ENCODE data around the gene CRYBG1. TPM values are rescaled to one million over a fixed set of nuclear protein-coding genes. Genes with fewer than 3 reads are reported as not detected.

CRYBG1 gene
- total RNA-seq, 1 donor from 2014 or later: 0.07 TPM

DNA sequence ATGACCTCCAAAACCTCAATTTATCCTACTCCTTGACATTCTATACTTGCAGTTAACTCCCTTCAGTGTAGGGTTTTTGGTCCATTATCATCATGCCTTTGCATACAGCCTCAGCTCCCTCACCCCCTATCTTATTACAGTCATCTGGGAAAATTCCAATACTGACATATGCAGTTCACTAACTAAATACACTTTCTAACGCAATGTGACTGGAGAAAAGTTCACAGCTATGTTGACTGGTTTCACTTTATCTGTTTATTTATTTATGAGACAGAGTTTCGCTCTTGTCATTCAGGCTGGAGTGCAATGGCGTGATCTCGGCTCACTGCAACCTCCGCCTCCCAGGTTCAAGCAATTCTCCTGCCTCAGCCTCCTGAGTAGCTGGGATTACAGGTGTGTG lies 64.9 kb downstream of the CRYBG1 start:
- no peaks in the 10 kb centered on the region for H3K36me3 Mint-ChIP-seq (ENCODE audit: low read depth)
- no peak overlapping the region for H3K27ac Mint-ChIP-seq (ENCODE audit: unreplicated experiment)
- H3K4me1 Mint-ChIP-seq: no peaks in the 10 kb centered on the region
- H3K4me3 Mint-ChIP-seq: no peak overlapping the region
- no peak for DNase-seq (ENCODE audit: low read depth, low spot score)
- no peaks in the 10 kb centered on the region for H3K9me3 Mint-ChIP-seq
- TF ChIP-seq, protein P1, sequence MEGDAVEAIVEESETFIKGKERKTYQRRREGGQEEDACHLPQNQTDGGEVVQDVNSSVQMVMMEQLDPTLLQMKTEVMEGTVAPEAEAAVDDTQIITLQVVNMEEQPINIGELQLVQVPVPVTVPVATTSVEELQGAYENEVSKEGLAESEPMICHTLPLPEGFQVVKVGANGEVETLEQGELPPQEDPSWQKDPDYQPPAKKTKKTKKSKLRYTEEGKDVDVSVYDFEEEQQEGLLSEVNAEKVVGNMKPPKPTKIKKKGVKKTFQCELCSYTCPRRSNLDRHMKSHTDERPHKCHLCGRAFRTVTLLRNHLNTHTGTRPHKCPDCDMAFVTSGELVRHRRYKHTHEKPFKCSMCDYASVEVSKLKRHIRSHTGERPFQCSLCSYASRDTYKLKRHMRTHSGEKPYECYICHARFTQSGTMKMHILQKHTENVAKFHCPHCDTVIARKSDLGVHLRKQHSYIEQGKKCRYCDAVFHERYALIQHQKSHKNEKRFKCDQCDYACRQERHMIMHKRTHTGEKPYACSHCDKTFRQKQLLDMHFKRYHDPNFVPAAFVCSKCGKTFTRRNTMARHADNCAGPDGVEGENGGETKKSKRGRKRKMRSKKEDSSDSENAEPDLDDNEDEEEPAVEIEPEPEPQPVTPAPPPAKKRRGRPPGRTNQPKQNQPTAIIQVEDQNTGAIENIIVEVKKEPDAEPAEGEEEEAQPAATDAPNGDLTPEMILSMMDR (conservative IDR thresholded peaks at IDR 0.05): no peak
- H3K27me3 Mint-ChIP-seq (ENCODE audit: low read depth): no peaks in the 10 kb centered on the region

DNA sequence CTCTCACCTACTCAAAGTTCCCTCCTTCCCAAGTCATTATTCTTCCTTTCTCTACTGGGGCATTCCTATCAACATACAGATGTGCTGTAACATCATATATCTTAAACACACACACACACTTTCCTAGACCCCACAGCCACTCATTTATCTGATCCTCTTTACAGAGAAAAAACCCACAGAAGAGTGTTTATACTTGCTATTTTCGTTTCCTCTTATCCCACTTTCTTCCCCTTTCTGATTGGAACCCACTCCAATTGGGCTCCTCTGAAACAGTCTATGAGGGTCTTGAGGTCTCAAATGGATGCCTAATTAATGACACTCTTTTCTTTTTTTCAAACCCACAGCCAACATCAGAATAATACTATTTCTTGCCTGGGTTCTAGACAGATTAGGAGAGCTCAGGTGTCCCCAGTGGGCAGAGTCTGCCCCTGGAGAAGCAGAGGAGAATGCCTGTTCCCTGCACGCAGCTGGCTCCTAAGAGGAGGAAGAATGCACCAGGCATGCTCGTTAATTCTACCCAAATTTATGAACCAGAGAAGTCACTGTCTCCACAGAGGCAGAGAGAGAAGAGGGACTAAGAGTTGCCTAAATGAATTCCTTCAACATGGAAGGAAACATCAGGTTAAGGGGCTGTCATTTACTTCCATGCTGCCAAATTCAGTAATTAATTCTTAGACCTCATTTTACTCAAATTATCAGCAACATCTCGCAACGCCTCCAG lies 65.9 kb downstream of the CRYBG1 start:
- Mint-ChIP-seq H3K27ac (ENCODE audit: unreplicated experiment) (no peak overlapping the region), H3K4me1 (no peaks in the 10 kb centered on the region), H3K27me3 (ENCODE audit: low read depth) (no peaks in the 10 kb centered on the region), H3K9me3 (no peaks in the 10 kb centered on the region), H3K36me3 (ENCODE audit: low read depth) (no peaks in the 10 kb centered on the region), H3K4me3 (no peak overlapping the region)
- TF ChIP-seq, protein P1 (conservative IDR thresholded peaks at IDR 0.05): no peak
- no peak for DNase-seq (ENCODE audit: low read depth, low spot score)

- no peaks in the 10 kb centered on the region for H3K9me3 Mint-ChIP-seq
- H3K4me1 Mint-ChIP-seq: no peaks in the 10 kb centered on the region
- H3K4me3 Mint-ChIP-seq: no peak overlapping the region
- no peak overlapping the region for H3K27ac Mint-ChIP-seq (ENCODE audit: unreplicated experiment)
- TF ChIP-seq, protein P1 (conservative IDR thresholded peaks at IDR 0.05): no peak
- no peak for DNase-seq (ENCODE audit: low read depth, low spot score)
- no peaks in the 10 kb centered on the region for H3K27me3 Mint-ChIP-seq (ENCODE audit: low read depth)
- no peaks in the 10 kb centered on the region for H3K36me3 Mint-ChIP-seq (ENCODE audit: low read depth)
These were observed 69.9 kb downstream of the CRYBG1 start for GRCh38 chr6:106430466-106430865.

DNA sequence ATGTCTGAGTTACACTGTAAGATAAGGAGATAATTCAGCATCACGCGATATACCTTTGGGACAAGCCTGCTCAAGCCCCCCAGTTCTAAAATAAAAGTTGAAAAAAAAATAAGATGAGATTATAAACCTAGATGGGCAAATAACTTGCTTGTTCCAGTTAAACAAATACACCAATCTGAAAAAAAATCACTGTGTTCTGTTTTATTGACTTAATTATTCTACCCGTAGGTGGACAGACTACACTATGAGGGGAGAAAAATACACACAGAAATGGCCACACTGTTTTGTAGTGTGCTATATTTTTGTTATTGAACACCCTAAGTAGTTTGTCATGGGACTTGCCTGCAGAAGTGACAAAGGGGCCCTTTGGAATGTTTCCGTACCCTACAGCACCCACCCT lies 70.9 kb downstream of the CRYBG1 start:
- no peak overlapping the region for H3K4me3 Mint-ChIP-seq

GRCh38 chr6:106431972-106432371 lies 71.5 kb downstream of the CRYBG1 start:
- Mint-ChIP-seq H3K27me3 (ENCODE audit: low read depth) (no peaks in the 10 kb centered on the region), H3K4me3 (no peak overlapping the region), H3K27ac (ENCODE audit: unreplicated experiment) (no peak overlapping the region), H3K4me1 (no peaks in the 10 kb centered on the region), H3K9me3 (no peaks in the 10 kb centered on the region), H3K36me3 (ENCODE audit: low read depth) (no peaks in the 10 kb centered on the region)
- no peak for DNase-seq (ENCODE audit: low read depth, low spot score)
- TF ChIP-seq, protein P1 (conservative IDR thresholded peaks at IDR 0.05): no peak

More for the DNA sequence above, 70.9 kb downstream of the CRYBG1 start:
- H3K27ac Mint-ChIP-seq (ENCODE audit: unreplicated experiment): no peak overlapping the region
- TF ChIP-seq, protein P1 (conservative IDR thresholded peaks at IDR 0.05): no peak
- H3K27me3 Mint-ChIP-seq (ENCODE audit: low read depth): no peaks in the 10 kb centered on the region
- H3K4me1 Mint-ChIP-seq: no peaks in the 10 kb centered on the region
- H3K36me3 Mint-ChIP-seq (ENCODE audit: low read depth): no peaks in the 10 kb centered on the region
- no peaks in the 10 kb centered on the region for H3K9me3 Mint-ChIP-seq
- DNase-seq (ENCODE audit: low read depth, low spot score): no peak

Data from neural crest cell (in vitro differentiated cells).